BJ (cell line): ENCODE measurements around the gene ST3GAL3. TPM values are rescaled to one million over a fixed set of nuclear protein-coding genes. Genes with fewer than 3 reads are reported as not detected.

Source experiments
- CTCF ChIA-PET: fragments of 350-600 bp; formaldehyde crosslinking; extraction: SDS; loops from one replicate; lab custom pipeline; 2021; ENCODE audit warnings: antibody characterized with exemption, inconsistent platforms; lab: Yijun Ruan, JAX
- POLR2A ChIA-PET: fragments of 300-600 bp; sonication (Branson Sonifier 250); formaldehyde crosslinking; extraction: SDS; loops from one replicate; lab custom pipeline; 2021; ENCODE audit warnings: antibody characterized with exemption; lab: Charles Lee
- DNase-seq: peaks from one replicate; pipeline ENCODE4 v3.0.0-alpha.2; 2011; ENCODE audit warnings: low read depth
- H3K27me3 ChIP-seq: 2 replicates; pipeline ENCODE4 v1.6.0; 2011; ENCODE audit warnings: low read length; ENCODE audit not compliant: control insufficient read depth, insufficient read depth
- H3K36me3 ChIP-seq: 2 replicates; pipeline ENCODE4 v1.5.1; 2011; ENCODE audit warnings: low read length; ENCODE audit not compliant: control insufficient read depth, insufficient read depth
- H3K4me3 ChIP-seq: 2 replicates; pipeline ENCODE4 v1.5.1; 2011; ENCODE audit warnings: low read depth, mild to moderate bottlenecking, control low read depth, low read length
- CTCF ChIP-seq: IDR thresholded peaks from 2 replicates; pipeline ENCODE4 v1.5.1; 2011; ENCODE audit warnings: low read depth, mild to moderate bottlenecking, control low read depth, inconsistent platforms, low read length, moderate library complexity; ENCODE audit not compliant: insufficient read depth
- polyA plus RNA-seq: library from polyadenylated mRNA; depleted of rRNA; stranded (reverse); fragments of >200 nt; gene quantifications from 2 replicates; pipeline ENCODE4 v1.2.3, GENCODE V29; 2011

Gene ST3GAL3
- polyA plus RNA-seq, 1 experiment, result 24.2 TPM

- Histone ChIP-seq H3K4me3 (no peak overlapping the region), H3K27me3 (no peaks in the 10 kb centered on the region), H3K36me3 (no peaks in the 10 kb centered on the region; the same call in none of the 2 replicates)
- no peak for DNase-seq
- ChIA-PET CTCF (interaction anchor here (0.6 to 2.2 kb wide), 2 partner anchors 9 to 131 kb away, joined by 3 to 4 read pairs; no protein-coding TSS in a partner anchor), POLR2A (no interaction called here)
- no peak for TF ChIP-seq CTCF
Observed at GRCh38 chr1:43803646-43804045, 96.3 kb downstream of the ST3GAL3 start.

- DNase-seq, result no peak
- Histone ChIP-seq H3K36me3 (no peaks in the 10 kb centered on the region; the same call in none of the 2 replicates), H3K27me3 (no peaks in the 10 kb centered on the region), H3K4me3 (no peak overlapping the region)
- TF ChIP-seq CTCF, result no peak
- ChIA-PET POLR2A (no interaction called here), CTCF (interaction anchor here (2.2 kb wide), 1 partner anchor 130 kb away, joined by 4 read pairs; no protein-coding TSS in a partner anchor)
Observed at GRCh38 chr1:43804569-43804968, 97.2 kb downstream of the ST3GAL3 start.

- Histone ChIP-seq H3K27me3 (no peaks in the 10 kb centered on the region), H3K36me3 (no peaks in the 10 kb centered on the region; the same call in none of the 2 replicates), H3K4me3 (no peak overlapping the region)
- POLR2A ChIA-PET, result no interaction called here
- TF ChIP-seq CTCF, result no peak
- CTCF ChIA-PET, result interaction anchor here (2.2 kb wide), 1 partner anchor 129 kb away, joined by 4 read pairs; no protein-coding TSS in a partner anchor
- no peak for DNase-seq
Observed at GRCh38 chr1:43805340-43805739, 98.0 kb downstream of the ST3GAL3 start.

GRCh38 chr1:43806183-43806582 lies 98.8 kb downstream of the ST3GAL3 start:
- no peak for DNase-seq
- POLR2A ChIA-PET, result no interaction called here
- TF ChIP-seq CTCF, result no peak
- H3K27me3 ChIP-seq, result no peaks in the 10 kb centered on the region
- CTCF ChIA-PET, result interaction anchor here (1.1 kb wide), 1 partner anchor 43 kb away, joined by 4 read pairs; no protein-coding TSS in a partner anchor
- H3K4me3 ChIP-seq, result no peak overlapping the region
- H3K36me3 ChIP-seq, result no peaks in the 10 kb centered on the region; the same call in none of the 2 replicates

GRCh38 chr1:43809097-43809673 lies 101.8 kb downstream of the ST3GAL3 start:
- CTCF ChIA-PET, result no interaction called here
- no peak for TF ChIP-seq CTCF
- Histone ChIP-seq H3K4me3 (no peak overlapping the region), H3K27me3 (no peaks in the 10 kb centered on the region), H3K36me3 (no peaks in the 10 kb centered on the region; the same call in 1 of the 2 replicates)
- no peak for DNase-seq
- POLR2A ChIA-PET, result no interaction called here
